Measurements from ENCODE around the gene UBALD2.

The UBALD2 gene

GRCh38 chr17:76262732-76263344 is 2.3 kb upstream of the UBALD2 start:
- H3K9me3 ChIP-seq (replicated peaks; ENCODE audit: insufficient read depth, low read length) = no peaks in the 10 kb centered on the region
- peak; percentile 89 for DNase-seq
- TF ChIP-seq CTCF (IDR thresholded peaks at IDR 0.05; ENCODE audit: low read length) (no peak), EZH2phosphoT487 (IDR thresholded peaks at IDR 0.05; ENCODE audit: low read length) (no peak), EZH2 (optimal IDR thresholded peaks at IDR 0.05; ENCODE audit: low read depth, low read length) (no peak)
- H3K9ac ChIP-seq (ENCODE audit: low read length) = peak overlapping the region; percentile 76
- peaks cover 40% of the 10 kb centered on the region for H3K4me1 ChIP-seq (ENCODE audit: low read length)
- peaks cover 23% of the 10 kb centered on the region for H3K79me2 ChIP-seq (ENCODE audit: low read length)
- peak overlapping the region; percentile 61 for H2AFZ ChIP-seq (ENCODE audit: low read length)
- no peaks in the 10 kb centered on the region for H3K9me2 ChIP-seq (replicated peaks; ENCODE audit: insufficient read depth, low read length)
- no peaks in the 10 kb centered on the region for H3K27me3 ChIP-seq (replicated peaks; ENCODE audit: insufficient read depth, low read length)
- peaks cover 31% of the 10 kb centered on the region for H3F3A ChIP-seq (ENCODE audit: insufficient read depth, low read length)
- peak overlapping the region; percentile 97 for H3K27ac ChIP-seq (ENCODE audit: low read length)
- H4K20me1 ChIP-seq (ENCODE audit: insufficient read depth, low read length) = no peaks in the 10 kb centered on the region
- H3K4me2 ChIP-seq (ENCODE audit: low read depth, low read length) = peak overlapping the region; percentile 56
- H3K36me3 ChIP-seq (replicated peaks; ENCODE audit: insufficient read depth, low read length) = 0 out of 2 replicates have a peak, but pooled peaks cover 6% of the 10 kb centered on the region
- H3K4me3 ChIP-seq (ENCODE audit: low read length) = peak overlapping the region; percentile 19; the same call in 1 of the 2 replicates

- H4K20me1 ChIP-seq (ENCODE audit: insufficient read depth, low read length) = no peaks in the 10 kb centered on the region
- peaks cover 33% of the 10 kb centered on the region for H3K79me2 ChIP-seq (ENCODE audit: low read length)
- no peak for DNase-seq
- H3K4me2 ChIP-seq (ENCODE audit: low read depth, low read length) = peak overlapping the region; percentile 56
- no peaks in the 10 kb centered on the region for H3K27me3 ChIP-seq (replicated peaks; ENCODE audit: insufficient read depth, low read length)
- H3K36me3 ChIP-seq (replicated peaks; ENCODE audit: insufficient read depth, low read length) = 0 out of 2 replicates have a peak, but pooled peaks cover 6% of the 10 kb centered on the region
- peaks cover 33% of the 10 kb centered on the region for H3F3A ChIP-seq (ENCODE audit: insufficient read depth, low read length)
- H3K27ac ChIP-seq (ENCODE audit: low read length) = peak overlapping the region; percentile 97
- H3K9ac ChIP-seq (ENCODE audit: low read length) = peak overlapping the region; percentile 76
- peaks cover 44% of the 10 kb centered on the region for H3K4me1 ChIP-seq (ENCODE audit: low read length)
- TF ChIP-seq CTCF (IDR thresholded peaks at IDR 0.05; ENCODE audit: low read length) (no peak), EZH2 (optimal IDR thresholded peaks at IDR 0.05; ENCODE audit: low read depth, low read length) (no peak), EZH2phosphoT487 (IDR thresholded peaks at IDR 0.05; ENCODE audit: low read length) (no peak)
- H3K9me2 ChIP-seq (replicated peaks; ENCODE audit: insufficient read depth, low read length) = no peaks in the 10 kb centered on the region
- no peak overlapping the region for H2AFZ ChIP-seq (ENCODE audit: low read length)
- H3K9me3 ChIP-seq (replicated peaks; ENCODE audit: insufficient read depth, low read length) = no peaks in the 10 kb centered on the region
- H3K4me3 ChIP-seq (ENCODE audit: low read length) = peak overlapping the region; percentile 30; the same call in 1 of the 2 replicates
Observed at GRCh38 chr17:76263896-76264295, 1.3 kb upstream of the UBALD2 start.

- DNase-seq = no peak
- no peaks in the 10 kb centered on the region for H3K27me3 ChIP-seq (replicated peaks; ENCODE audit: insufficient read depth, low read length)
- H3K4me1 ChIP-seq (ENCODE audit: low read length) = peaks cover 49% of the 10 kb centered on the region
- H3K9ac ChIP-seq (ENCODE audit: low read length) = peak overlapping the region; percentile 76
- H3K9me3 ChIP-seq (replicated peaks; ENCODE audit: insufficient read depth, low read length) = no peaks in the 10 kb centered on the region
- H3K4me3 ChIP-seq (ENCODE audit: low read length) = peak overlapping the region; percentile 30; the same call in 1 of the 2 replicates
- 0 out of 2 replicates have a peak, but pooled peaks cover 6% of the 10 kb centered on the region for H3K36me3 ChIP-seq (replicated peaks; ENCODE audit: insufficient read depth, low read length)
- peak overlapping the region; percentile 56 for H3K4me2 ChIP-seq (ENCODE audit: low read depth, low read length)
- no peak overlapping the region for H2AFZ ChIP-seq (ENCODE audit: low read length)
- no peaks in the 10 kb centered on the region for H4K20me1 ChIP-seq (ENCODE audit: insufficient read depth, low read length)
- peaks cover 38% of the 10 kb centered on the region for H3F3A ChIP-seq (ENCODE audit: insufficient read depth, low read length)
- TF ChIP-seq EZH2 (optimal IDR thresholded peaks at IDR 0.05; ENCODE audit: low read depth, low read length) (no peak), EZH2phosphoT487 (IDR thresholded peaks at IDR 0.05; ENCODE audit: low read length) (no peak), CTCF (IDR thresholded peaks at IDR 0.05; ENCODE audit: low read length) (no peak)
- H3K27ac ChIP-seq (ENCODE audit: low read length) = peak overlapping the region; percentile 97
- H3K9me2 ChIP-seq (replicated peaks; ENCODE audit: insufficient read depth, low read length) = no peaks in the 10 kb centered on the region
- peaks cover 38% of the 10 kb centered on the region for H3K79me2 ChIP-seq (ENCODE audit: low read length)
Observed at GRCh38 chr17:76264425-76264754, 758 bp upstream of the UBALD2 start.
